HFF-Myc (cell line): ENCODE data around the gene GNL1.
A peak's percentile ranks its signal among the peaks of the same experiment; 100 is the strongest.
"Not testable (repeated sequence)": the region's sequence is repeated elsewhere in the genome, so short reads cannot be mapped to it uniquely, and the experiment has no call there.

Source experiments
- DNase-seq: peaks from one replicate; pipeline ENCODE4 v3.0.0-alpha.2; 2011; ENCODE audit warnings: low read depth; ENCODE audit errors: extremely low read depth
- H3K4me3 ChIP-seq: replicated peaks from 2 replicates; pipeline ENCODE4 v1.5.1; 2011; ENCODE audit warnings: low read depth, mild to moderate bottlenecking, control low read depth, low read length
- TF ChIP-seq, protein P1 (sequence below): IDR thresholded peaks from 2 replicates; pipeline ENCODE4 v1.5.1; 2012; ENCODE audit warnings: mild to moderate bottlenecking, low read depth, low read length, control low read depth; ENCODE audit errors: missing control alignments

GNL1 gene

DNA sequence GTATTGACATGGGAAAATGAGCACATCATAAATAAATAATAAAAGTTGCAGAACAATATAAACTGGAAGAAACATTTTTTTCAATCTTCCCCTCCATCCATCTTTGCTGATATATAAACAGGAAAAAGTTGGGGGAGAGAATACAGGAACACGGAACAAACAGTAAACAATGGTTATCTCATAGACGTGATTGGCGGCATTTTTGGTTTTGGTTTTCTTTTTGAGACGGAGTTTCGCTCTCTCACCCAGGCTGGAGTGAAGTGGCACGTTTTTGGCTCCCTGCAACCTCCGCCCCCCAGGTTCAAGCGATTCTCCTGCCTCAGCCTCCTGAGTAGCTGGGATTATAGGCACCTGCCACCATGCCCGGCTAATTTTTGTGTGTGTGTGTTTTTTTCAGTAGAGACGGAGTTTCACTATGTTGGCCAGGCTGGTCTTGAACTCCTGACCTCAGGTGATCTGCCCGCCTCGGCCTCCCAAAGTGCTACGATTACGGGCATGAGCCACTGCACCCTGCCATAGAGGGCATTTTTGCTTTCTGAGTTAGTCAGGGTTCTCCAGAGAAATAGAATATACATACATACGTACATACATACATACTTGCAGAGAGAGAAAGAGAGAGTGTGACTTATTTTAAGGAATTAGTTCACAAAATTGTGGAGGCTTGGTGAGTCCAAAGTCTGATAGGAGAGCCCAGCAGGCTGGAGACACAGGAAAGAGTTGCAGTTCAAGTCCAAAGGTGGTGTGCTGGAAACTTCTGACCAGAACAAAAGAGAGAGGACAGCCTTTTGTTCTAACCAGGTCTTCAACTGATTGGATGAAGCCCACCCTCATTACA lies 22.6 kb downstream of the GNL1 start:
- TF ChIP-seq, protein P1, sequence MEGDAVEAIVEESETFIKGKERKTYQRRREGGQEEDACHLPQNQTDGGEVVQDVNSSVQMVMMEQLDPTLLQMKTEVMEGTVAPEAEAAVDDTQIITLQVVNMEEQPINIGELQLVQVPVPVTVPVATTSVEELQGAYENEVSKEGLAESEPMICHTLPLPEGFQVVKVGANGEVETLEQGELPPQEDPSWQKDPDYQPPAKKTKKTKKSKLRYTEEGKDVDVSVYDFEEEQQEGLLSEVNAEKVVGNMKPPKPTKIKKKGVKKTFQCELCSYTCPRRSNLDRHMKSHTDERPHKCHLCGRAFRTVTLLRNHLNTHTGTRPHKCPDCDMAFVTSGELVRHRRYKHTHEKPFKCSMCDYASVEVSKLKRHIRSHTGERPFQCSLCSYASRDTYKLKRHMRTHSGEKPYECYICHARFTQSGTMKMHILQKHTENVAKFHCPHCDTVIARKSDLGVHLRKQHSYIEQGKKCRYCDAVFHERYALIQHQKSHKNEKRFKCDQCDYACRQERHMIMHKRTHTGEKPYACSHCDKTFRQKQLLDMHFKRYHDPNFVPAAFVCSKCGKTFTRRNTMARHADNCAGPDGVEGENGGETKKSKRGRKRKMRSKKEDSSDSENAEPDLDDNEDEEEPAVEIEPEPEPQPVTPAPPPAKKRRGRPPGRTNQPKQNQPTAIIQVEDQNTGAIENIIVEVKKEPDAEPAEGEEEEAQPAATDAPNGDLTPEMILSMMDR, result no peak
- DNase-seq, result no peak
- no peak overlapping the region for H3K4me3 ChIP-seq

DNA sequence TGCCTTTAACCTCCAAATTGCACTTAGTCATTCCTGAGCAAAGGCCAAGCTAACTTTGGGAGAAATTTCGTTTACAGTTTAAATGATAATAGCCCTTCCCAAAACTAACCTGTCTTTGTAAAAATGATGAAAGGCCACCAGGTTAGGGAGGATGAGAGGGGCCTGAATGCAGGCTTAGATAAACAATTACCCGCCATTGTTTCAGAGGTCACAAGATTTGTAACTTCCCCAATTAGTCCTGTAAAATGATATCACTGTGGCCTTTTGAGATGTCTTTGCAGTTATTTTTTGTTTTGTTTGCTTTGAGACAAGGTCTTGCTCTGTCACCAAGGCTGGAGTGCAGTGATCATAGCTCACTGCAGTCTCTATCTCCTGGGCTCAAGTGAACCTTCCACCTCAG lies 26.3 kb downstream of the GNL1 start:
- TF ChIP-seq, protein P1, result no peak
- no peak for DNase-seq
- H3K4me3 ChIP-seq, result no peak overlapping the region

DNA sequence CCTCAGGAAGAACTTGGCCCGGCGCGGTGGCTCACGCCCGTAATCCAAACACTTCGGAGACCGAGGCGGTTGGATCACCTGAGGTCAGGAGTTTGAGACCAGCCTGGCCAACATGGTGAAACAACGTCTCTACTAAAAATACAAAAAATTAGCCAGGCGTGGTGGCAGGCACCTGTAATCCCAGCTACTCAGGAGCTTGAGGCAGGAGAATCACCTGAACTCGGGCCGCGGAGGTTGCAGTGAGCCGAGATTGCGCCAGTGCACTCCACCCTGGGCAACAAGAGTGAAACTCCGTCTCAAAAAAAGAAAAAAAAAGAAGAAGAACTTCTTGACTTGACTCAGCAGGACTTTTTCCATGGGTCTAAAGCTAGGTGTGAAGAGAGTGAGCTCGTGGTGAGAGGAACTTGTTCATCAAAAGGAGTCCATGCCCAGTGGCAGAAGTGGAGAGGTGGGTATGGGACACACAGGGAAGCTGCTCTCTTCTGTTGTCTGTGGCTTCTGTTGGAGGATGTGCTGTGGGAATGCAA lies 26.9 kb downstream of the GNL1 start:
- H3K4me3 ChIP-seq, DNase-seq: not testable (repeated sequence)

DNA sequence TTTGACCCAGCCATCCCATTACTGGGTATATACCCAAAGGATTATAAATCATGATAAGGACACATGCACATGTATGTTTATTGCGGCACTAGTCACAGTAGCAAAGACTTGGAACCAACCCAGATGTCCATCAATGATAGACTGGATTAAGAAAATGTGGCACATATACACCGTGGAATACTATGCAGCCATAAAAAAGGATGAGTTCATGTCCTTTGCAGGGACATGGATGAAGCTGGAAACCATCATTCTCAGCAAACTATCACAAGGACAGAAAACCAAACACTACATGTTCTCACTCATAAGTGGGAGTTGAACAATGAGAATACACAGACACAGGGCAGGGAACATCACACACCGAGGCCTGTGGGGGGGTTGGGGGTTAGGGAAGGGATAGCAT lies 29.8 kb downstream of the GNL1 start:
- not testable (repeated sequence) for H3K4me3 ChIP-seq, DNase-seq

DNA sequence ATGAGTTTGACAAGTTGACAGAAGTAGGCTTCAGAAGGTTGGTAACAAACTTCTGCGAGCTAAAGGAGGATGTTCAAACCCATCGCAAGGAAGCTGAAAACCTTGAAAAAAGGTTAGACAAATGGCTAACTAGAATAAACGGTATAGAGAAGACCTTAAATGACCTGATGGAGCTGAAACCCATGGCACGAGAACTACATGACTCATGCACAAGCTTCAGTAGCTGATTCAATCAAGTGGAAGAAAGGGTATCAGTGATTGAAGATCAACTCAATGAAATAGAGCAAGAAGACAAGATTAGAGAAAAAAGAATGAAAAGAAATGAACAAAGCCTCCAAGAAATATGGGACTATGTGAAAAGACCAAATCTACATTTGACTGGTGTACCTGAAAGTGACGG lies 34.3 kb downstream of the GNL1 start:
- DNase-seq, H3K4me3 ChIP-seq: not testable (repeated sequence)

DNA sequence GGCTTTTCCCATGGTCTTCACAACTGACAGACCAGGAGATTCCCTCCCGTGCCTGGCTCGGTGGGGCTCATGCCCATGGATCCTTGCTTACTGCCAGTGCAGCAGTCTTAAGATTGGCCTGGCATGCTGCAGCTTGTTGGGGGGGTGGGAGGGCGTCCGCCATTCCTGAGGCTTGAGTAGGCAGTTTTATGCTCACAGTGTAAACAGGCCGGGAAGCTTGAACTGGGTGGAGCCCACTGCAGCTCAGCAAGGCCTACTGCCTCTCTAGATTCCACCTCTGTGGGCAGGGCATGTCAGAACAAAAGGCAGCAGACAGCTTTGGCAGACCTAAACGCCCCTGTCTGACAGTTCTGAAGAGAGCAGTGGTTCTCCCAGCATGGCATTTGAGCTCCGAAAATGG lies 35.2 kb downstream of the GNL1 start:
- DNase-seq, H3K4me3 ChIP-seq: not testable (repeated sequence)

DNA sequence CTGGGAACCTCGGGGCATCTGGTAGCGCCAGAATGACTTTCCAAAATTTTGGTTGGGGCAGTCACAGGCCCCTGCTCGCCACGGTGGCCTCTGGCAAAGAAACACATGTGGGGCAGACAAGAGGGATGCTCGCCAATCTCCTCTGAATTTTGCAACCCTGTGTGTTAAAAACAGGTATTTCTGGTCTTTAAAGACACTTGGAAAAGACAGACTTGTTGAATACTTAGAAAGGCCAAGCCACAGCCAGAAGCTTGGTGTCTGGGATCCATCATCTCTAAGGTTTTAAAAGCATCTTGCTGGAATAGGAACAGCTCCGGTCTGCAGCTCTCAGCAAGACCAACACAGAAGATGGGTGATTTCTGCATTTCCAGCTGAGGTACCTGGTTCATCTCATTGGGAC lies 35.8 kb downstream of the GNL1 start:
- TF ChIP-seq, protein P1, result no peak
- H3K4me3 ChIP-seq, result no peak overlapping the region

DNA sequence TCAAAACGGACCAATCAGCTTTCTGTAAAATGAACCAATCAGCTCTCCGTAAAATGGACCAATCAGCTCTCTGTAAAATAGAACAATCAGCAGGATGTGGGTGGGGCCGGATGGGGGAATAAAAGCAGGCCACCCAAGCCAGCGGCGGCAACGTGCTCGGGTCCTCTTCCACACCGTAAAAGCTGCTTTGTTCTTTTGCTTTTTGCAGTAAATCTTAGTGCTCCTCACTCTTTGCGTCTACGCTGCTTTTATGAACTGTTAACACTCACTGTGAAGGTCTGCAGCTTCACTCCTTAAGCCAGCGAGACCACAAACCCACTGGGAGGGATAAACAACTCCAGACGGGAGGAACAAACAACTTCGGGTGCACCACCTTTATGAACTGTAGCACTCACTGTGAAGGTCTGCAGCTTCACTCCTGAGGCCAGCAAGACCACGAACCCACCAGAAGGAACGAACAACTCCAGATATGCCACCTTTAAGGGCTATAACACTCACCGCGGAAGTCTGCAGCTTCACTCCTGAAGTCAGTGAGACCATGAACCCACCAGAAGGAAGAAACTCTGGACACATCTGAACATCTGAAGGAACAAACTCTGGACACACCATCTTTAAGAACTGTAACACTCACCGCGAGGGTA lies 37.7 kb downstream of the GNL1 start:
- H3K4me3 ChIP-seq, DNase-seq: not testable (repeated sequence)

More for the DNA sequence above, 35.8 kb downstream of the GNL1 start:
- DNase-seq, result no peak

DNA sequence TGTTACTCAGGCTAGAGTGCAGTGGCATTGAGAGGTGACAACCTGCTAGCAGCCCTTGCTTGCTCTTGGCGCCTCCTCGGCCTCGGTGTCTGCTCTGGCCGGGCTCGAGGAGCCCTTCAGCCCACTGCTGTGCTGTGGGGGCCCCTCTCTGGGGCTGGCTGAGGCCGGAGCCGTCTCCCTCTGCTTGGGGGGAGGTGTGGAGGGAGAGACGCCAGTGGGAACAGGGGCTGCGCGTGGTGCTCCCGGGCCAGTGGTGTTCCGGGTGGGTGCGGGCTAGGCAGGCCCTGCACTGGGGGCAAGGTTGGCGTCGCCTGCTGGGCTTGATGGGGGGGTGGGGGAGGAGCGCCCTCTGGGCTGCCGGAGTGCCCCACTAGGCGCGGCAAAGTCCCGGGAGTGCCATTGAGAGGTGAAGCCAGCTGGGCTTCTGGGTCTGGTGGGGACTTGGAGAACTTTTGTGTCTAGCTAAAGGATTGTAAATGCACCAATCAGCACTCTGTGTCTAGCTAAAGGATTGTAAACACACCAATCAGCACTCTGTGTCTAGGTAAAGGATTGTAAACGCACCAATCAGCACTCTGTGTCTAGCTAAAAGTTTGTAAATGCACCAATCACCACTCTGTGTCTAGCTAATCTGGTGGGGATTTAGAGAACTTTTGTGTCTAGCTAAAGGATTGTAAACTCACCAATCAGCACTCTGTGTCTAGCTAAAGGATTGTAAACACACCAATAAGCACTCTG lies 38.4 kb downstream of the GNL1 start:
- not testable (repeated sequence) for H3K4me3 ChIP-seq

DNA sequence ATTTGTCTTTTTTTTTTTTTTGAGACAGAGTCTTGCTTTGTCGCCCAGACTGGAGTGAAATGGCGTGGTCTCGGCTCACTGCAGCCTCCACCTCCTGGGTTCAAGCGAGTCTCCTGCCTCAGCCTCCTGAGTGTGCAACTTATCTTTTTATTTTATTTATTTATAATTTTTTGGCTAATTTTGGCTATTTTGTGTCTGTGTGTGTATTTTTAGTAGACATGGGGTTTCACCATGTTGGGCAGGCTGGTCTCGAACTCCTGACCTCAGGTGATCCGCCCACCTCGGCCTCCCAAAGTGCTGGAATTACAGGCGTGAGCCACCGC lies 39.6 kb downstream of the GNL1 start:
- DNase-seq, result not testable (repeated sequence)
- peak overlapping the region; percentile 36 for H3K4me3 ChIP-seq

More for the DNA sequence above, 38.4 kb downstream of the GNL1 start:
- DNase-seq, result not testable (repeated sequence)
